BJ (cell line): ENCODE data around the gene FAM50B. TPM values are rescaled to one million over a fixed set of nuclear protein-coding genes. Genes with fewer than 3 reads are reported as not detected.

Source experiments
- CTCF ChIA-PET: fragments of 350-600 bp; formaldehyde crosslinking; extraction: SDS; loops from one replicate; lab custom pipeline; 2021; ENCODE audit warnings: antibody characterized with exemption, inconsistent platforms; lab: Yijun Ruan, JAX
- POLR2A ChIA-PET: fragments of 300-600 bp; sonication (Branson Sonifier 250); formaldehyde crosslinking; extraction: SDS; loops from one replicate; lab custom pipeline; 2021; ENCODE audit warnings: antibody characterized with exemption; lab: Charles Lee
- DNase-seq: peaks from one replicate; pipeline ENCODE4 v3.0.0-alpha.2; 2011; ENCODE audit warnings: low read depth
- H3K27me3 ChIP-seq: 2 replicates; pipeline ENCODE4 v1.6.0; 2011; ENCODE audit warnings: low read length; ENCODE audit not compliant: control insufficient read depth, insufficient read depth
- H3K36me3 ChIP-seq: 2 replicates; pipeline ENCODE4 v1.5.1; 2011; ENCODE audit warnings: low read length; ENCODE audit not compliant: control insufficient read depth, insufficient read depth
- H3K4me3 ChIP-seq: 2 replicates; pipeline ENCODE4 v1.5.1; 2011; ENCODE audit warnings: low read depth, mild to moderate bottlenecking, control low read depth, low read length
- polyA minus RNA-seq: library from RNA; depleted of rRNA, polyadenylated mRNA; stranded (reverse); fragments of >200 nt; gene quantifications from 2 replicates; pipeline ENCODE4 v1.2.3, GENCODE V29; 2011; rRNA and poly(A)+ RNA removed
- polyA plus RNA-seq: library from polyadenylated mRNA; depleted of rRNA; stranded (reverse); fragments of >200 nt; gene quantifications from 2 replicates; pipeline ENCODE4 v1.2.3, GENCODE V29; 2011; rRNA removed
- TF ChIP-seq, protein P1 (sequence below): IDR thresholded peaks from 2 replicates; pipeline ENCODE4 v1.5.1; 2011; ENCODE audit warnings: low read depth, mild to moderate bottlenecking, control low read depth, inconsistent platforms, low read length, moderate library complexity; ENCODE audit not compliant: insufficient read depth

The FAM50B gene, protein sequence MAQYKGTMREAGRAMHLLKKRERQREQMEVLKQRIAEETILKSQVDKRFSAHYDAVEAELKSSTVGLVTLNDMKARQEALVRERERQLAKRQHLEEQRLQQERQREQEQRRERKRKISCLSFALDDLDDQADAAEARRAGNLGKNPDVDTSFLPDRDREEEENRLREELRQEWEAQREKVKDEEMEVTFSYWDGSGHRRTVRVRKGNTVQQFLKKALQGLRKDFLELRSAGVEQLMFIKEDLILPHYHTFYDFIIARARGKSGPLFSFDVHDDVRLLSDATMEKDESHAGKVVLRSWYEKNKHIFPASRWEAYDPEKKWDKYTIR
- polyA plus RNA-seq (9.0 and 9.9 TPM in 2 replicates), polyA minus RNA-seq (2.6 and 3.6 TPM in 2 replicates)

DNA sequence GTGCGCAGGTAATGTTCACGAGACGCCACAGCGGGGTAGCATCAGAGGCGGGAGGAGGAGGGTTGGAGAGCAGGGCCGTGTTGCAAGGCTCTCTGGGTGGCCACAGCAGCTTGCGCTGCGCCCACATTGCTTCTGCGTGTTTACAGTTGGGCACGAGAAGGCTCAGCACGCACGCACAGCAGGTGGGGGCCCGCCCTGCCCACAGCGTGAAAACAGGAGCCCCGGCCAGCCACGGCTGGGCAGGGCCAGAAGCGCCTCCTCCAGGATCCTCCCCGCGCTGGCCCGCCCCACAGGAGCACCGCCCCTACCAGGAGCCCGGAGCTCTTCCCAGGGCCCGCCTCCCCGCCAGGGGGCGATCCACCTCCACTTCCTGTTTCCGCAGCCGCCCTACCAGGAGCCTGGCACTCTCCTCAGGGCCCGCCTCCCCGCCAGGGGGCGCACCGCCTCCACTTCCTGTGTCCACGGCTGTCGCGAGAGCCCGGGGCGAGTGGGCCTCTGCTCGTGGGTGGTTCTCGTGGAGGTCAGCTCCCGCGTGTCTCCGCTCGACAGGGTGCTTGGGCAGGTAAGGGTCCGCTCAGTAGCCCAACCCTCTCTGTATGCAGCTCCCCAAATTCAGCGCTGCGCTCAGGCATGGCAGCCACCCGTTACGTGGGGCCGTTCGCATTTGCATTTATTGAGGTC lies at the start of gene FAM50B:
TSS of gene FAM50B (plus strand) at position 449 of the 681 bp plus-strand sequence. CDS start 439 bp downstream, outside the sequence.
- TF ChIP-seq, protein P1, sequence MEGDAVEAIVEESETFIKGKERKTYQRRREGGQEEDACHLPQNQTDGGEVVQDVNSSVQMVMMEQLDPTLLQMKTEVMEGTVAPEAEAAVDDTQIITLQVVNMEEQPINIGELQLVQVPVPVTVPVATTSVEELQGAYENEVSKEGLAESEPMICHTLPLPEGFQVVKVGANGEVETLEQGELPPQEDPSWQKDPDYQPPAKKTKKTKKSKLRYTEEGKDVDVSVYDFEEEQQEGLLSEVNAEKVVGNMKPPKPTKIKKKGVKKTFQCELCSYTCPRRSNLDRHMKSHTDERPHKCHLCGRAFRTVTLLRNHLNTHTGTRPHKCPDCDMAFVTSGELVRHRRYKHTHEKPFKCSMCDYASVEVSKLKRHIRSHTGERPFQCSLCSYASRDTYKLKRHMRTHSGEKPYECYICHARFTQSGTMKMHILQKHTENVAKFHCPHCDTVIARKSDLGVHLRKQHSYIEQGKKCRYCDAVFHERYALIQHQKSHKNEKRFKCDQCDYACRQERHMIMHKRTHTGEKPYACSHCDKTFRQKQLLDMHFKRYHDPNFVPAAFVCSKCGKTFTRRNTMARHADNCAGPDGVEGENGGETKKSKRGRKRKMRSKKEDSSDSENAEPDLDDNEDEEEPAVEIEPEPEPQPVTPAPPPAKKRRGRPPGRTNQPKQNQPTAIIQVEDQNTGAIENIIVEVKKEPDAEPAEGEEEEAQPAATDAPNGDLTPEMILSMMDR, result peak; percentile 95
- DNase-seq, result peak; percentile 51
- H3K36me3 ChIP-seq, result no peaks in the 10 kb centered on the region
- no peaks in the 10 kb centered on the region for H3K27me3 ChIP-seq
- CTCF ChIA-PET, result interaction anchor here (0.6 to 4.6 kb wide), 56 partner anchors 8 to 514 kb away, joined by 3 to 77 read pairs (median 5); partner anchors contain the start of gene PXDC1
- POLR2A ChIA-PET, result interaction anchor here (0.7 to 1.0 kb wide), 3 partner anchors 97 to 172 kb away, joined by 3 read pairs; a partner anchor contains a TSS
- H3K4me3 ChIP-seq, result peak within 1 kb of the TSS; percentile 46

DNA sequence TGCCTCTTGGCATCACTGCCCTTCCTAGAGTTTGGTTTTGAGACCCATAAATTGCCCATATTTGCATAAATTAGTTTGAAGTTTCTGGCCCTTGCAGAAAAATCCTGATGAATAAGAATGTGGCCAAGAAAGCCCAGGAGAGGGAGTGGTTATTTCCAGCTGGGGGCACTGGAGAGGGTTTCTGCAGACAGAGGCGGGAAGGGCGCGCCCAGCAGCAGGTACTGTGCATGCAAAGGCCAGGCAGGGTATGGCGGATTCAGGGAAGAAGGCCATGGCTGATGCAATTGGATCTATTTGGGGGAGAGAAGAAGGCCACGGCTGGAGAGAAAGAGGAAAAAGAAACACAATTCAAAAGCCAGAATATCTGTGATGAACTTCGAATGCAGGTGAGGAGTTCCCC lies 49.5 kb upstream of the FAM50B start:
- TF ChIP-seq, protein P1, result no peak
- ChIA-PET POLR2A (no interaction called here), CTCF (interaction anchor here (1.4 to 1.6 kb wide), 2 partner anchors 11 to 58 kb away, joined by 3 read pairs; no protein-coding TSS in a partner anchor)
- Histone ChIP-seq H3K27me3 (no peaks in the 10 kb centered on the region; the same call in 1 of the 2 replicates), H3K36me3 (no peaks in the 10 kb centered on the region), H3K4me3 (no peak overlapping the region)
- DNase-seq, result no peak

DNA sequence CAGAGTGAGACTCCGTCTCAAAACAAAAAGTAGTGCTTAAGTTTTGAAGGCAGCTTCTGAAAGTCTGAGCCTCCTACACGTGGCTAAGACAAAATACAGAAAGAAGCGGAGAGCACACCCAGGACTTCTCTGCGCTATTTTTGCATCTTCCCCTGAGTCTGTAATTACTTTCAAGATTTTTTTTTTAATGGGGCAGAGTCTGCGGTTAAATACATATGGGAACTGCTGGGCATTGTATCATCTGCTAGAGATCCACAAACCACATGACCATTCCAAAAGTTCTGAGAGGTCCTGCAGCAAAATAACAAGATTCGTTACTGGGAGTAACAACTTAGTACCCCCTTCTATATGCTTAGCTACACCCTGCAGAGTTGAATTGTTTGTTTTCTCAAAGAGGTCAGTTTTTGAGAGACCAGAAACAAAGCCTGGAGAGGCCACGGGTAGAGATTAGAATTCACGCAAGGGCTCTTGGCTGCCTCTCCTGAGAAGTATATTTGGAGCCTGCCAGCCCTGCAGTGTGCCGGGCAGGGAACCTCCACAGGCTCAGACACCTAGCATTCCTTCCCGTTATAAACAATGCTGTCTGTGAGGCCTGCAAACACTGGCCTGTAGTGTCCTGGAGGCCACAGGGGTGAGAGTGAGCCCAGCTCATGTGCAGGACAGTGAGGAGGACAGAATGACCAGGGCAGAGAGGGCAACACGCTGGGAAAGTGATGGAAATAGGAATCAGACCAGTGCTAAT lies 48.2 kb upstream of the FAM50B start:
- Histone ChIP-seq H3K27me3 (no peaks in the 10 kb centered on the region; the same call in 1 of the 2 replicates), H3K36me3 (no peaks in the 10 kb centered on the region), H3K4me3 (no peak overlapping the region)
- ChIA-PET CTCF (interaction anchor here (0.9 to 1.6 kb wide), 3 partner anchors 10 to 59 kb away, joined by 3 read pairs; no protein-coding TSS in a partner anchor), POLR2A (no interaction called here)
- peak; percentile 38 for DNase-seq
- TF ChIP-seq, protein P1, result no peak

DNA sequence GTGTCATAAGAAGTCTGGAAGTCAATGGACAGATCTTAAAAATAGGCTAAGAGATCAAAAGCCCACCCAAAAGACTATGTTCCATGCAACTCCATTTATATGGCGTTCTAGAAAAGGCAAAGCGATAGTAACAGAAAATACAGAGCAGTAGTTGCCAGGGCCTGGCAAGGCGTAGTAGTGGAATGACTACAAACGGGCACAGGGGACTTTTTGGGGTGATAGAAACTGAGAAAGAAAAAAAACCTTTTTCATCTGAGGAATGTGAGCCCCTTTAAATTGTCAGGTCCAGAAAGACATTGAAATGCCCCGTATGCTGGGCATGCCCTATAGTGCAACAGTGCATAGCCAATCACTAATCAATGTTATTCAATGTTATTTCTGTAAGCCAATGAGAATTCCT lies 47.2 kb upstream of the FAM50B start:
- CTCF ChIA-PET, result interaction anchor here (0.9 kb wide), 1 partner anchor 24 kb away, joined by 3 read pairs; no protein-coding TSS in a partner anchor

More for the DNA sequence above, 47.2 kb upstream of the FAM50B start:
- Histone ChIP-seq H3K36me3 (no peaks in the 10 kb centered on the region), H3K4me3 (no peak overlapping the region), H3K27me3 (no peaks in the 10 kb centered on the region; the same call in 1 of the 2 replicates)
- POLR2A ChIA-PET, result no interaction called here
- DNase-seq, result no peak
- TF ChIP-seq, protein P1, result no peak
